GM21447 (cell line): Measurements from ENCODE around the gene TECPR1.
"Not testable (repeated sequence)": the region's sequence is repeated elsewhere in the genome, so short reads cannot be mapped to it uniquely, and the experiment has no call there.

Experiments
- ATAC-seq: cut with Tn5 transposase; IDR thresholded peaks from one replicate; pipeline ENCODE4 v1.9.1; 2021; ENCODE audit not compliant: unreplicated experiment

TECPR1 gene

DNA sequence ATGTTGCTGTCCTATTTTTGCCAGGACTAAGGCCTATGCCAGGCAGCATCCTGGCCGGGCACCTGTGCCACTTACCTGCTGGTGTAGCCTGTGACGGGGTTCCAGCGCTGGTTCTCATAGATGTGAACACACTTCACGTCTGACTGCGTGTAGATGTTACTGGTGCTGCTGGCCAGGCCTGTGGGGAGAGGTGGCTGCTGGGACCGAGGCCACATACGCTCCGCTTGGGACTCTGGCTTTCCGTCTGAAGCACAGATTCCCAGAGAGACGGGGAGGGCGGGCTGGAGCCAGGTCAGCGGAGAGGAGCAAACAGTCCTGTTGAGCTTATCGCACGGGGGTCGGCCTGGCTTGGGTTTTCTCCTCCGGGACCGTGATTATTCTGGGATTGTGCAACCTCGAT is 24.1 kb downstream of the TECPR1 start:
- ATAC-seq = no peak

DNA sequence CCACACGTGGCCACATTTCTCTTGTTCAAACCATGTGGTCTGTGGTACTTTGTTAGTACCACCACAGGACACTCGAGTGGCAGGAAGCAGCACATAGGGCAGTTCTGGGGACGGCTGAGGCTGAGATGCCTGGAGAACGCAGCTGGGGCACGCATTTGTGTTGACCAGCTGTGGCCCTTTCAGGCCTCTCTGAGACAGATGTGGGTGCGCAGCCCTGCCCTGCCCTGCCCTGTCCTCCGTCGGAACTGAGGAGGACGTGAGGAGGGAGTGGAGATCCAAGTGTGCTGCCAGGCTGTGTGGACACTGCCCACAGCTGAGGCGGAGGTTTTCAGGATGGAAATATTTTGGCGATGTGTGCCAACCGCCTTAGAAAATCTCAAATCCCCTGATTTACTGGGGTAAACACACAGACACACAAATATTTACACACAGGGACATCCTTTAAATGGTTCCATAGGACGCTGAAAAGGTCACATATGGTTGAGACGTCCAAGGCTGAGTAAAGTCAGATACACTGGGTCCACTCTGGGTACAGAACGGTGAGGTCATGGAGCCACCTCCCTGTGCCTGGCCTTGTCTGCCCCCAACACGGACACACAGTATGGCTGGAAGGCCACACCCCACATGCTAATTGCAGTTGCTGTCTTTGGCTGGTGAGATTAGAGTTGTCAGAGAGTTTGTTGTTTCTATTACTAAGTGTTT is 26.0 kb downstream of the TECPR1 start:
- no peak for ATAC-seq

DNA sequence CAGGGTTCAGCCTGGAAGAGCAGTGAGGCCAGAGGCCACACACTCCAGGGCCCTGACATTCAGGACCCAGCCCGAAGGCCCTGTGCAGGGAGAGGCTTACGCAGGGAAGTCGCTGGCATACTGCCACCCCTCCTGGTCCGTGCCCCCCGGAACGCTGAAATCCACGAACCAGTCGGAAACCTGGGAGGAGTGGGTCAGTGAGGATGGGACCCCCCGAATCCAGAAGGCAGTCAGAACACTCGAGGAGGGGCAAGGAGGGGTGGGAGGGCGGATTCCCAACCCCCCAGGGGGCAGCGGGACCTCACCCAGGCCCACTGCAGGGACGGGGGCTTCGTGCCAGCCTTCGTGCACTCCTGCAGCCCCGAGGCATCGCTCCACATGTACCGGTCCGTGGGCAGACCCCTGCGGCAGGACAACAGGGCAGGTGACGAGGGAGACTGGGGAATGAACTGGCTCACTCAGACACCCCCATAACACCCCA is 27.3 kb downstream of the TECPR1 start:
- ATAC-seq = no peak

DNA sequence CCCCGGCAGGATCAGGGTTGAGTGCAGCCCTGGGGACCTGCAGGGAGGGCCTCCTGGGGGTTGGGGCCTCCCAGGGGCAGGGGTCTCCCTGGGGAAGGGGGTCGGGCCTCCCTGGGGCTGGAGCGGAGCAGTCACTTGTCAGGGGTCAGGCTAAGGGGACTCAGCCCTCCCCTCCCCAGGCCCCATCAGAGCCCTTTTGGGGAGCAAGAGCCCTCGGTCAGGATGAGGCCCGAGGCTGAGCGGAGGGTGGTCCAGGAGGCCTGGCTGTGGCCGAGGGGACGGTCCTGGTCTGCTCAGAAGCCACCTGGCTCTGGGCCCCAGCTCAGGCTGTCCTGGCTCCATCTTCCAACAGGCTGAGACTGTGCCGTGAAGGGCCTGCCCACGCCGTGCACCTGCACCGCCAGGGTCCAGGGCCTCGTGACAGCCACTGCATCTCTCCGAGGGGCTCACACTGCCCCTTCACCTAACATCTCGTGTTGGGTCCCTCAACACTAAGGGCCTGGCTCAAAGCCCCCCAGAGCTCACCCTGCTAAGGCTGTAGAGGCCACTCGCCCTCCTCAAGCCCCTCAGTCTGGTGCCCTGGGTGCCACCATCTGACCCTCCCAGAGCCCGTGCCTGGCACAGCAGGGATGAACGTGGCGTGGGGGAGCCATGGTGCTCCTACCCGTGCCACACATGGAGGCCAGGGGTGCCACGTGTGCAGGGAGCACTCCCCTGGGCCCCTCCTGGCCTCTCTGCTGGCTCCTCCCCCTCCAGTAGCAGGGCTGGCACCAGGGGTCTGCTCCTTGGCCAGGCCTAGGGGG is 27.9 kb downstream of the TECPR1 start:
- ATAC-seq = no peak

DNA sequence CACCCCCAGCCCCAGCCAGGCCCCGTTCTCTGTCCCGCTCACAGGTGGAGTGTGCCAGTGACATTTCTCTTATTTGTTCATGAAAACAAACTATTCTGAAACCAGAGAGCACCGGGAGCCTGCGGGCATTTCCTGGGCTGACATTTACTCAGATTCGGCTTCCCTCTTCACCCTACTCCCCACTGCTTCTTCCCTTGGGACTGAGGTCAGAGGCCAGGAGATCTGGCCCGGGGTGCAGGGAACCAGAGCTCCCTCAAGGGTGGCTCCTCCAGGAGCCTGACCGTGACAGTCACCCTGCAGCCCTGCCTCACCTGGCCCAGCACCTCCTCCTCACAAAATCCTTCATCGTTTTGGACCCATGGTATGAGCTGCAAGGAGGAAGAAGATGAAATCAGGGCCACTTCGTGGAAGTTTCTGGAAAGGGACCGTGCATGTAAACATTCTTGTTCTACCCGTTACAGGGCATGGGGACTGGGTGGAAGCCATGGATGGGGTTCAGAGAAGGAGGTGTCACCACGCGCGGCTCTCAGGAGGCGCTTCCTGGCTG is 28.6 kb downstream of the TECPR1 start:
- ATAC-seq = no peak

DNA sequence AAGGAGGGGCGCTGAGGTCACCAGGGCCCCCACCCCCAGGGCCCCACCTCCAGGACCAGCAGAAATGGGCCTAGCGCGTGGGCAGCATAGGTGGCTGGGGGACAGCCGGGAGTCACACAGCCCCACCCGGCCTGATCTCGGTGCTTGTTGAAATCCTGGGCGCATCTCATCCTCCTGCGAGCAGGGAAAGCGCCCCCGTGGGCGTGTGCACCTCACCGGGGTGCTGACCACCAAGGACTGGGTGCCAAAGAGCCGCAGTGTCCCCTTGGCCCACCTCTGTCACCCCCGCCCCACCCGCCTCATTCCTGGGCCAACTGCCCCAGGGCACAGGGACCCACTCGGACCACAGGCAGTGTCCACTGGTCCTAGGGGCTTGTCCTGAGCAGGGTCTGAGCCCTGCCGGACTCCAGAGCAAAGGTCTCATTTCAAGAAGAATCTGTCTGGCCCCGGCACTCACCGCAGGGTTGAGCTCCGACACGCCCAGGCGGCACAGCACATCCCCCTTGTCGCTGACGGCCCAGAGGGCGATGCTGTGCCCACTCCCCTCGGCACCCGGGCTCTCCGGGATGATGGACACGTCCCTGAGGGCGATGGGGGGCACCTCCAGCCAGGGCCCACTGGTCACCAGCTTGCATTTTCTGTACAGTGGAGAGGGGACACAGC is 29.4 kb downstream of the TECPR1 start:
- ATAC-seq = no peak

DNA sequence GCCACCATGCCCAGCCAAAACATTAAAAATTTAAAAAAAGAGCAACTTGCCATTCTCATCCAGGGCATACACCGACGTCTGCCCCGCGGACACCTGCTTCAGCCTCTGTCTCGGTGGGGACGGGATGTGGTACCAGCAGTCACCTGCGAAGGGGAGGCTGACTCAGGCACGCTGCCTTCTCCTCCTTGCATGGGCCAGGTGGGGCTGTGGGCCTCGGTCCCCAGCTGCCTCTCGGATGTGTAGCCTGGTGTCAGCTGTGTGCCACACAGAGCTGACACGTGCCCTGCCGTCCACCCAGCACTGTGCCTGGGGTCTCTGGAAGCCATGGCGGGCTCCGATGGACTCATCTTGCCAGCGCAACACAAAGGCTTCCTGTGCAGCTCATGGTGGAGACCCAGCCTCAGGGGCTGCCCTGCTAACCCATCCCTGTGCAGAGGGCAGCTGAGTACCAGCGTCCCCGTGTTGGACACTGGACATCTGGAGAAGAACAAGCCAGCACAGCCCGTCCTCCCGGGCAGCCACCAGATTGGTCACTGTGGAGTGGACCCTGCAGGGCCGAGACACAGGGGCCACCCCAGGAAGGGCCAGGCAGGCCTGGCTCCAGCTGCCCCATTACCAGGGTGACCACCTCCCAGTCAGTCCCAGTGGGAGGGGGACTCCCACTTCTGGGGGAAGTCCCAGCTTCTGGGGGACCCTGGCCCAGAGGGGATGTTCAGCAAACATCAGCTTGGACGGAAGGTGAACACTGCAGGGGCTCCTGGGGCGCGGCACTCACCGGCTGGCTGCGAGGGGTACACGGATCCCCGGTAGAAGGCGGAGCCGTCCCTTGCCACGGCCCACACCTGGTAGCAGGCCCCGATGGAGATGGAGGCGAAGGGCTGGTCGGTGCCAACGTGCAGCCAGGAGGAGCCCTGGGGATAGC is 30.2 kb downstream of the TECPR1 start:
- no peak for ATAC-seq

DNA sequence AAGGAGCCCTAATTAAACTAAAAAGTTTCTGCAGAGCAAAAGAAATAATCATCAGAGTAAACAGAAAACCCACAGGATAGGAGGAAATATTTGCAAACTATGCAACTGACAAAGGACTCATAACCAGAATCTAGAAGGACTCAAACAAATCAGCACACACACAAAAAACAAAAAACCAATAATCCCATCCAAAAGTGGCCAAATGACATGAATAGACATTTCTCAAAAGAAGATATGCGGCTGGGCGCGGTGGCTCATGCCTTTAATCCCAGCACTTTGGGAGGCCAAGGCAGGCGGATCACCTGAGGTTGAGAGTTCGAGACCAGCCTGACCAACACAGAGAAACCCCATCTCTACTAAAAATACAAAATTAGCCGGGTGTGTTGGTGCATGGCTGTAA is 32.6 kb downstream of the TECPR1 start:
- not testable (repeated sequence) for ATAC-seq

DNA sequence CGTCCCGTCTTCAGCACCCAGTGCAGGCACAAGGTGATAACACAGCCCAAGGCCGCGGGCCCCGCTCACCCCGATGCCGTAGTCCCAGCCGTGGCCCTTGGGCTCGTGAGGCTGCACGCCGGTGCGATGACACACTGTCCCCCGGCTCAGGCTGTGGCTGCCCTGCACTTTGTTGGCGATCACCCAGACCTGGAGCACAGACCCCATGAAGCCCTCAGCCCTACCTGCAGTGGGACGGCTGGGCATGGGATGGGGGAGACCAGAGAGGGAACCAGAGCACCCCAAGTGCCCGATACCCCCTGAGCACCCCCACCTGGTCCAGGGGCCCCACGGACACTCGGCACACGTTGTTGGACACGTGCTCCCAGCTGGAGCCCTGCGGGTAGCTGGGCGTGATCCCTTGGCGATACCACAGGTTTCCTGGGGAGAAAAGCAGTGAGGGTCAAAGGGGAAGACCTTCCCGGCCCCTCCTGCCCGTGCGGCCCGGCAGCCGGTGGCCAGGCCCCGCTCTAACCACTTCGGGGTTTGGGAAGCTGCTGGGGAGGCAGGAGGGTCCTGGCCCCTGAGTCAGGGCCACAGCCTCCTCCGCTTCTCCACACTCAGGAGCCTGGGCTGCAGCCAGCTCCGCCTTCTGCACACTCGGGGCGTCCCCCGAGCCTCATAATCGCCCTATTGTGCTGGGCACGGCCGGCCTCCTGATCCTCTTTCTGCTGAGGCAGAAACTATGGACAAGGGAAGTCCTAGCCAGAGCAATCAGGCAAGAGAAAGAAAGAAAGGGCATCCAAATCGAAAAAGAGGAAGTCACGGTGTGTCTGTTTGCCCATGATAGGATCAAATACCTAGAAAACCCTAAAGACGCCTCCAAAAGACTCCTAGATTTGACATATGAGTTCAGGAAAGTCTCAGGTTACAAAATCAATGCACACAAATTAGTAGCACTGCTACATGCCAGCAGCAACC is 34.1 kb downstream of the TECPR1 start:
- no peak for ATAC-seq

DNA sequence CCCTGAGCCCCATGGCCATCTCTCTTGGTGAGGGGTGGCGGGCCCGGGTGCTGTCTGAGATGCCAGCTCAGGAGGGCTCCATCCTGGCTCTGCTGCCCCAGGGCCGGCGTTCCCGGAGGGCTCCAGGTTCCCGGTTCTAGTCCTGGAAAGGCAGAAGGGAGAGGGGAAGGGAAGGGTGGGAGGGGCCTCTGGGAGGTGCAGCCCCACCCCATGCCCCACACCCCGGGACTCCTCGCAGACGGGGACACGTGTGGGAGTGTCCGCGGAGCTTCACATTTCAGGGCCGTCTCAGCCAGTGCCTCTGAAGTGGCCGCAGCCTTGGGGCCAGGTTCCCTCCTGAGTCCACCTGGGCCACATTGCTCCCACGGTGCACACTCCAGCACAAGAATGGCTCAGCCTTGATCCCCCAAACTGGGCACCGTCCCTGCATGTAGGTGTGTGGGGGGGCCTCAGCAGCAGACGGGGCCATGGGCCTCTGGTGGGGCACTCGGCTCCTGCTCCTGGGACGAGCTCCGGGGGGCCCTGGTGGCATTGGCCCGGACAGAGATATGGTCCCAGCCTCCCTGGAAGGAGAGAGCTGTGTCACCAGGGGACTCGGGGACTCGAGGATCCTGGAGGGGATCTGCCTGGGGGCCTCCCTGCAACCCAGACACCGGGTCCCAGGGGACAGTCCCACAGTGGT is 35.0 kb downstream of the TECPR1 start:
- no peak for ATAC-seq

DNA sequence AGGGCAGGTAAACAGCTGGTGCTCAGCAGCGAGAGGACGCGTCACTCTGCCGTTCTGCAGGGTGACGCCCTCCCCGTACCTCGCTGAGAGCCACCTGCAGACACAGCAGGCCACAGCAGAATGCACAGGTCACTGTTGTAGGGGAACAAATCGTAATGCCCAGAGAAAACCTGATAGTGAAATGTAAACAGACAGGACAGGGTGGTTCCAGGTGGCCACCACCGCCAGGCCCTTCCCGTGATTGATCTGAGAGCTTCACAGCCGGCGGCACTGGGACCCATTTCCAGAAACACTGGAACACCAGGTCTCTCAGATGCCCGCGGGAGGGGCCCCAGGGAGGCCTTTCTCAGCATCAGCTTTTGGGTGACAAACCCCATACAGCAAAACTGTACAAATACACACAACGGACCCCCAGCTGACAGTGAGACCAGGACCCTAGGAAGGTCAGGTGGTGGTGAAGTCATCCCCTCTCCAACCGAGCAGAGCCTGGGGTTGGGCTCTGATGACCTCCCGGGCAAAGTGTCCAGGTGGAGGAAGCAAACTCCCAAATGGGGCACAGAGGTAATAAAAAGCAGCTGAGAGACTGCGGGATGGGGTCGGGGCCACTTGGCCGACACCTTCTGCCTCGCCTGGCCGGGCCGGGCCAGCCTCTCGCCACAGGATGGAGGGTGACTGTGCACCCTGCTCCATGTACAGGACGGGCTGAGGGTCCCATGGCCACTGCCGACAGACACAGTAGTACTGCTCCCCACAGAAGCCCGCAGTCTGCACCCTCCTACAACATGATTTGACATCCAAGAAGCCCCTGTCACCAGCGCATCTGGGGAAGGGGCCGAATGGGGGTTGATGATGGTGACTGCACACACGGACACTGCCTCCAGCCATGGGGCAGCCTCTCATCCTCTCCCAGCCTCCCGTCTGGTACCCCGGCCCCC is 36.2 kb downstream of the TECPR1 start:
- no peak for ATAC-seq

DNA sequence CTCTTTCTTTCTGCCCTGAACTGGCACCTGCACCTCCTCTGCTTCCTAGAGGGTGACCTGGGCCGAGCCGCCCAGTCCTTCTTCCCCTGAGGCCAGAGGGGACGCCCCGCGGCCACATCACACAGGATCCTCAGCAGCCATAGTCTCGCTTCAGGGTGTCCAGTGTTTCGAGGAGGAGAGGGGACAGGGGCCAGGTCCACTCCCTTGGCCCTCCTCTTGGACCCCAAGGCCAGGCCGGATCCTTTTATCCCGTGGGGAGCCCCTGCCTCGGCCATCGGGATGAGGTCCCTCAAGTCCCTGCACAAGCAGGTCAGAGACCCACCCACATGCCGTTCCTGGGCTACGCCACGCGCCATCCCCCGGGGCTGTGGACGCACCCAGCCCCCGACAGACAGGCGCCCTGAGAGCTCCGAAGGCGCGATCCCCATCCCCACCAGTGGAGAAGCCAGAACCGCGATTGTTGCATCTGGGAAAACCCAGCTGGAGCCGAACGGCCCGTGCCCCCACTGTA is 37.2 kb downstream of the TECPR1 start:
- no peak for ATAC-seq

DNA sequence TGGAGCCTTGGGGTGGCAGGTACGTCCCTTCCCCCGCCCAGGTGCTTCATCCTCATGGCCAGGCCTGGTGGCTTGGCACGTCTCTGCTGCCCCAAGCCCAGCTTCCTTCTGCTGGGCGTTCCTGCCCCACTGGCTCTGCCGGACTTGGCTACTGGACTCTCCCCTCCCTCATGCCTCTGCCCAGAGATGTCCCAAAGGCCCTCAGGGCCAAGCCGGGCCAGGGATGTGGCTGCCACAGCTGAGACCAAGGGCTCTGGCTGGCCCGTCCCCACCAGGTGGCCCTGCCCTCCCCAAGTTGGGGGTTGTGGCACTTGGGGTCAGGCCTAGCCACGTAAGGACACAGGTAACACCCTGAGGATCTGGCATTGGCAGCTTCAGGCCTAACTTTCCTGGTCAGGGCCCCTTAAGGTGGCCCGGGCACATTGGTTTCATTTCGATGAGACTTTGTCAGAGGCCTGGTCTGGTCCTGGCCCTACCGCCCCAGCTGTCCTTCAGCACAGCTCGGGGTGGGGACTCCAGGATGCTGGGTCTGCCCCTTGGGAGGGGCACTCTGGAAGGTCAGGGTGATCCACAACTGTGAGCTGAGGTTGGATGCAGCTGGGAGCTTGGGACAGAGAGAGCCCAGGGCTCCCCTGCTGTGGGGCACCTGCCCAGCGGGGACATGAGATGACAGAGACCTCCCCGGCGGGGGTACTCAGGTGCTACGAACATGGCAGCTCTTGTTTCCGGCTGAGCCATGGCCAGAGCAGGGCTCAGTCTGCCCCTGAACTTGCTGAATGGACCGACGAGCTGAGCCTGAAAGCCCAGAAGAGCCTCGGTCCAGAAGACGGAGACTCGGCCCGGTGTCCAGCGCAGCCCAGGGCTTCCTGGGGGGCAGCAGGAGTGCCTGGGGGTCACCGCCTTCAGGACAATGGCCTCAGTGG is 37.9 kb downstream of the TECPR1 start:
- ATAC-seq = no peak

DNA sequence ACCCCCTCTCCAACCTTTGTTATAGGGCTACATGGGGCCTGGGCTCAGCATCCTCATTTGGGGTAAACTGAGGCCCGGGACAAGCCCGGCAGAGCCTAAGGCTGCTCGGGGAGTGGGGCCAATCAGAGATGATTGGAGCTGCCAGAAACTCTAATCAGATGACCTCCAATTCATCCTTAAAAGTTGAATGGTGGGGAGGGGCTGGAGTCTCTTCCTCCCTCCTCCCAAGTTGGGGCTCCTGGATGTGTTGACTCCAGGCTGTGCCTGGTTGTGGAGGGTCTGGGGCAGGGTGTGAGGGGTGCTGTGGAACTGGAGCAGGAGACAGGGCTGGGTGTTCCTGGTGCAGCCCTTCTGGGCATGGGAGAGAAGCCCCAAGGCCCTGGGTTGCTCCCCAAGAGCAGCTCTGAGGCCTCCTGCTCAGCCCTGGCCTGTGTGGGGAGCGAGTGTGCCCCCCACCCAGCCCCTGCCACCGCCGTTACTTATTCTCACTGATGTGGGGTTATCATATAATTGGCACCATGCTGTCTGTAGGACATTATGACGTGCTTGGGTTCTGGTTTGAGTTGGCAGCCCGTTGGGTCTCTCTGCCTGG is 38.6 kb downstream of the TECPR1 start:
- no peak for ATAC-seq

DNA sequence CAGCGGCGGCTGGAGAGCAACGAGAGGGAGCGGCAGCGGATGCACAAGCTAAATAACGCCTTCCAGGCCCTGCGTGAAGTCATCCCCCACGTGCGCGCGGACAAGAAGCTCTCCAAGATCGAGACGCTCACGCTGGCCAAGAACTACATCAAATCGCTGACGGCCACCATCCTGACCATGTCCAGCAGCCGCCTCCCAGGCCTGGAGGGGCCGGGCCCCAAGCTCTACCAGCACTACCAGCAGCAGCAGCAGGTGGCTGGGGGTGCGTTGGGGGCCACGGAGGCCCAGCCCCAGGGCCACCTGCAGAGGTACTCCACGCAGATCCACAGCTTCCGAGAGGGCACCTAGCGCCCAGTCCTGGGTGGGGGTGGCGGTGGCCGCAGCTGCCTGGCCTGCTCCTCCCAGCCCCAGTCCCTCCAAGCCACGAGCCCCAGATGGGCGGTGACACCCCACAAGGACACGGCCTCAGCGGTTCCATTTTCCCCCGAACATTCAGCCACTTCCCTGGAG is 39.4 kb downstream of the TECPR1 start:
- ATAC-seq = no peak
